HL-60 (cell line): ENCODE data around the gene TMCC3.

Source experiments
- GABPA ChIP-seq: IDR thresholded peaks from 2 replicates; pipeline ENCODE4 v1.6.1; 2012; ENCODE audit warnings: low read depth
- POLR2AphosphoS5 ChIP-seq: IDR thresholded peaks from 2 replicates; pipeline ENCODE4 v1.6.1; 2012; ENCODE audit warnings: low read depth
- TF ChIP-seq, protein P1 (sequence below): IDR thresholded peaks from one replicate; pipeline ENCODE4 v1.5.1; 2011; ENCODE audit warnings: low read length, control low read depth, inconsistent platforms; ENCODE audit not compliant: insufficient read depth

DNA sequence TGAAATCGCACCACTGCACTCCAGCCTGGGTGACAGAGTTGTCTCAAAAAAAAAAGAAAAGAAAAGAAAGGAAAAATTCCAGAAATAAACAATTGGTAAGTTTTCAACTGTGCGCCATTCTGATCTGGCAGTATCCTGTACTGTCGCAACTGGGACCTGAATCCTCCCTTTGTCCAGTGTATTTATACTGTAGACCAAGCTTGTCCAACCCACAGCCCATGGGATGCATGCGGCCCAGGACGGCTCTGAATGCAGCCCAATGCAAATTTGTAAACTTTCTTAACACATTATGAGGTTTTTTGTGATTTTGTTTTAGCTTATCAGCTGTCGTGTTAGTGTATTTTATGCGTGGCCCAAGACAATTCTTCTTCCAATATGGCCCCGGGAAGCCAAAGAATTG lies 84.7 kb downstream of the TMCC3 start:
- TF ChIP-seq, protein P1, sequence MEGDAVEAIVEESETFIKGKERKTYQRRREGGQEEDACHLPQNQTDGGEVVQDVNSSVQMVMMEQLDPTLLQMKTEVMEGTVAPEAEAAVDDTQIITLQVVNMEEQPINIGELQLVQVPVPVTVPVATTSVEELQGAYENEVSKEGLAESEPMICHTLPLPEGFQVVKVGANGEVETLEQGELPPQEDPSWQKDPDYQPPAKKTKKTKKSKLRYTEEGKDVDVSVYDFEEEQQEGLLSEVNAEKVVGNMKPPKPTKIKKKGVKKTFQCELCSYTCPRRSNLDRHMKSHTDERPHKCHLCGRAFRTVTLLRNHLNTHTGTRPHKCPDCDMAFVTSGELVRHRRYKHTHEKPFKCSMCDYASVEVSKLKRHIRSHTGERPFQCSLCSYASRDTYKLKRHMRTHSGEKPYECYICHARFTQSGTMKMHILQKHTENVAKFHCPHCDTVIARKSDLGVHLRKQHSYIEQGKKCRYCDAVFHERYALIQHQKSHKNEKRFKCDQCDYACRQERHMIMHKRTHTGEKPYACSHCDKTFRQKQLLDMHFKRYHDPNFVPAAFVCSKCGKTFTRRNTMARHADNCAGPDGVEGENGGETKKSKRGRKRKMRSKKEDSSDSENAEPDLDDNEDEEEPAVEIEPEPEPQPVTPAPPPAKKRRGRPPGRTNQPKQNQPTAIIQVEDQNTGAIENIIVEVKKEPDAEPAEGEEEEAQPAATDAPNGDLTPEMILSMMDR, result no peak
- TF ChIP-seq GABPA (no peak), POLR2AphosphoS5 (no peak)
